ENCODE results near the gene CPT1B.
A peak's percentile ranks its signal among the peaks of the same experiment; 100 is the strongest.

The CPT1B gene

DNA sequence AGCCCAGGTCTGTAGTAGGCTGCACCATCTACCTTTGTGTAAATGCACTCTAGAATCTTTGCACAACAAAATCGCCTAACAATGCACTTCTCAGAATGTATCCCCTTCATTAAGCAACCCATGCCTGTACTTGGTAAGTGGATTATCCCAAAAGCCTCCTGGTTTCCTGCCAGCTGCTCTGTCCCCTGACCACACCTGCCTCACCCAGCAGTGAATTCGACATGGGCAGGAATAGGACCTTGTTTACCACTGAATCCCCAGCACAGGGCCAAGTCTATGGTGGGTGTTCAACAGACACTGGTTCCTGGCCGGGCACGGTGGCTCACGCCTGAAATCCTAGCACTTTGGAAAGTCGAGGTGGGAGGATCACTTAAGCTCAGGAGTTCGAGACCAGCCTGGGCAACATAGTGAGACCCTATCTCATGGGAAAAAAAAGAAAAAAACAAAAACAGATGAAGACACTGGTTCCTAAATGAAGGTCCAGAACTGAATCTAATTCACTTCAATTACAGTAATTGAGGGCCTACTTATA, 10.4 kb downstream of the CPT1B start:
- TF ChIP-seq TAF1 (IDR thresholded peaks at IDR 0.05; ENCODE audit: low read depth, low read length) (no peak), POLR2A (IDR thresholded peaks at IDR 0.05; ENCODE audit: low read depth, low read length) (no peak), SPI1 (IDR thresholded peaks at IDR 0.05; ENCODE audit: low read depth, low read length) (no peak), POU2F2 (IDR thresholded peaks at IDR 0.05; ENCODE audit: low read depth, low read length) (no peak), PAX5 (IDR thresholded peaks at IDR 0.05; ENCODE audit: insufficient read depth, low read length, severe bottlenecking) (no peak), POLR2AphosphoS5 (IDR thresholded peaks at IDR 0.05; ENCODE audit: low read depth, low read length) (no peak)
- DNase-seq (ENCODE audit: insufficient read length, low spot score): no peak
- no peak for FAIRE-seq

DNA sequence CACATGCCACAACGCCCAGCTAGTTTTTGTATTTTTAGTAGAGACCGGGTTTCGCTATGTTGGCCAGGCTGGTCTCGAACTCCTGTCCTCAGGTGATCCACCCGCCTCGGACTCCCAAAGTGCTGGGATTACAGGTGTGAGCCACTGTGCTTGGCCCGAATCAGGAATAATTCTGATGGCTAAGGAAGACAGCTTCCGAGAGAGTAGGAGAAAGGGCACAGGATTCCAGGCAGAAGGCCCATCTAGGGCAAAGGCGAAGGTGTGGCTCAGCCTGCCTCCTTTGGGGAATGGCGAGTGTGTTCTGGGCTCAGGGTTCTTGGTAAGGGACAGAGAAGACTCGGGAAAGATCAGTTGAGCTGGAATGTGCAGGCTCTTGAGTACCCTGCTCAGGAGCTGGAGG, 13.9 kb downstream of the CPT1B start:
- TF ChIP-seq POLR2AphosphoS5 (IDR thresholded peaks at IDR 0.05; ENCODE audit: low read depth, low read length): no peak
- no peak for TF ChIP-seq POU2F2 (IDR thresholded peaks at IDR 0.05; ENCODE audit: low read depth, low read length)
- no peak for TF ChIP-seq POLR2A (IDR thresholded peaks at IDR 0.05; ENCODE audit: low read depth, low read length)
- no peak for TF ChIP-seq TAF1 (IDR thresholded peaks at IDR 0.05; ENCODE audit: low read depth, low read length)
- no peak for TF ChIP-seq PAX5 (IDR thresholded peaks at IDR 0.05; ENCODE audit: insufficient read depth, low read length, severe bottlenecking)
- no peak for TF ChIP-seq SPI1 (IDR thresholded peaks at IDR 0.05; ENCODE audit: low read depth, low read length)
- DNase-seq (ENCODE audit: insufficient read length, low spot score) (no peak), FAIRE-seq (no peak)

DNA sequence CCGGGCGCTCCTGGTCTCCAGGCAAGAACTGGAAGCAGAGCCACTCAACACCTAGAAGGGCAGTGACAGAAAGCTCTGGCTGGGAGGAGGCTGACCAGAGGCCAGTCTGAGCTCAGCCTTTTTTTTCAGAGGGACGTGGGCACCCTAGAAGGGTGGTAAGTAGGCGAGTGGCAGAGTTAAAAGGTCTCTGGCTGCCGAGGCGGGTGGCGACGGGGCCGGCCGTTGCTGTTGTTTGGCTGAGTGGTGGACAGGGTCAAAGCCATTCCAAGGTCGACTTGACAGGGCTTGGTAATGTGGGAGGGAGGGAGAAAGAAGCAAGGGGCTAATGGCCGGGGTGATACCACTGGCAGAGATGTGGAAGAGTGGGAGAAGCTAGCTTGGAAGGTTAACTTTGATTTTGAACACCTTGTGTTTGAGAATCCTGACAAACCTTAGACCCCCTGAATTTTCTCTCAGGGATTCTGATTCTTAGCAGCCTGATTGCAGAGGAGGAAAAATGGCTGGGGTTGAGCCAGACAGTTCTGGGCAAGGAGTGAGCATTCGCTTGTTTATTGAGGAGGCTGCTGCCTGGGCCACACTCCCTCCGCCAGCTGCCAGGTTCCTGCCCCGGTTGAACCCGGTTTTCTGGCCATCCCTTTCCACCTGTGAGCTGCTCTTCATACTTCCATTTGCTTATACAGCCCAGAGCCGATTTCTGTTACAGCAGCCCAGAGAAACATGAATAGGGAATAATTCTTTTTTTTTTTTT, 14.6 kb downstream of the CPT1B start:
- peak; percentile 35 for FAIRE-seq
- TF ChIP-seq PAX5 (IDR thresholded peaks at IDR 0.05; ENCODE audit: insufficient read depth, low read length, severe bottlenecking) (no peak), POLR2AphosphoS5 (IDR thresholded peaks at IDR 0.05; ENCODE audit: low read depth, low read length) (no peak), SPI1 (IDR thresholded peaks at IDR 0.05; ENCODE audit: low read depth, low read length) (no peak), POLR2A (IDR thresholded peaks at IDR 0.05; ENCODE audit: low read depth, low read length) (no peak), TAF1 (IDR thresholded peaks at IDR 0.05; ENCODE audit: low read depth, low read length) (no peak), POU2F2 (IDR thresholded peaks at IDR 0.05; ENCODE audit: low read depth, low read length) (no peak)
- DNase-seq (ENCODE audit: insufficient read length, low spot score): no peak

DNA sequence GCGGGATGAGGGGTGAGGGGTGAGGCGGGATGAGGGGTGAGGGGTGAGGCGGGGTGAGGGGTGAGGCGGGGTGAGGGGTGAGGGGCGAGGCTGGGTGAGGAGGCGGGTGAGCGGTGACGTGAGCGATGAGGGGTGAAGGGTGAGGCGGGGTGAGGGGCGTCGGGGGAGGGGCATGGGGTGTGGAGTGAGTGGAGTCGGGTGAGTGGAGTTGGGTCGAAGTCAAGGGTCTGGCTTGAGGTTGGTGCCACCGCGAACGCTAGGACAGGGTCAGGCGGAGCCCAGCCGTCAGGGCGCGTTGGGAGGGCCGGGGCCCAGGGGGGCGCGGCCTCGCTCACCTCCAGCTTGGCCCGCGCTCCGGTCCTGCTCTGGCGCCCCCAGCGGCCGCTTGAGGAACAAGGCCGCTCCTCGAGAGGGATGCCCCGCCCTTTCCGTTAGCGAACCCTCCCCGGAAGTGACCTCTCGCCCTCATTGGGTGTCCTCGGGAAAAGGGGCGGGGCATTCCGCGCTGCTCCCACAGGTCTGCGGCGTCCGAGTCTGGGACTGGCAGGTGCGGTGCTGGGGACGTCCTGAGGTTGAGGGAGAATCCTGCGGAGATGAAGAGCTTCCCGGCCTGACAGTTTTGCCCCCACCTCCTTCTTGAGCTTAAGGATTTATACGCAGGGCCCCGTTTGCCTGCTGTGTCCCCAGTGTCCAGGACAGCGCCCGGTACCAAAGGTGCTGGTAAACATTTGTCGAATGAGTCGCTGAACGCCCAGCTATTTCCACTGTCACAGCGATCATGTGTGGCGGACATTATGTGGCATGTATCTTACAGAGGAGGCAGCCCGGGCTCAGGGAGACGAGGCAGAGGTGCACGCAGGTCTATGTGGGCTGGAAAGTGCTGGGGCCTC, 15.5 kb downstream of the CPT1B start, which contains the start of gene SYCE3:
Gene SYCE3, minus strand, starts transcription at position 397 of the 890 bp plus-strand sequence. CDS start 6,514 bp downstream, outside the sequence.
- FAIRE-seq (peak; percentile 98), DNase-seq (ENCODE audit: insufficient read length, low spot score) (peak; percentile 94)
- TF ChIP-seq POLR2AphosphoS5 (IDR thresholded peaks at IDR 0.05; ENCODE audit: low read depth, low read length) (no peak), PAX5 (IDR thresholded peaks at IDR 0.05; ENCODE audit: insufficient read depth, low read length, severe bottlenecking) (no peak), TAF1 (IDR thresholded peaks at IDR 0.05; ENCODE audit: low read depth, low read length) (no peak), POLR2A (IDR thresholded peaks at IDR 0.05; ENCODE audit: low read depth, low read length) (no peak; the same call in 1 of the 2 replicates), SPI1 (IDR thresholded peaks at IDR 0.05; ENCODE audit: low read depth, low read length) (no peak), POU2F2 (IDR thresholded peaks at IDR 0.05; ENCODE audit: low read depth, low read length) (no peak)

DNA sequence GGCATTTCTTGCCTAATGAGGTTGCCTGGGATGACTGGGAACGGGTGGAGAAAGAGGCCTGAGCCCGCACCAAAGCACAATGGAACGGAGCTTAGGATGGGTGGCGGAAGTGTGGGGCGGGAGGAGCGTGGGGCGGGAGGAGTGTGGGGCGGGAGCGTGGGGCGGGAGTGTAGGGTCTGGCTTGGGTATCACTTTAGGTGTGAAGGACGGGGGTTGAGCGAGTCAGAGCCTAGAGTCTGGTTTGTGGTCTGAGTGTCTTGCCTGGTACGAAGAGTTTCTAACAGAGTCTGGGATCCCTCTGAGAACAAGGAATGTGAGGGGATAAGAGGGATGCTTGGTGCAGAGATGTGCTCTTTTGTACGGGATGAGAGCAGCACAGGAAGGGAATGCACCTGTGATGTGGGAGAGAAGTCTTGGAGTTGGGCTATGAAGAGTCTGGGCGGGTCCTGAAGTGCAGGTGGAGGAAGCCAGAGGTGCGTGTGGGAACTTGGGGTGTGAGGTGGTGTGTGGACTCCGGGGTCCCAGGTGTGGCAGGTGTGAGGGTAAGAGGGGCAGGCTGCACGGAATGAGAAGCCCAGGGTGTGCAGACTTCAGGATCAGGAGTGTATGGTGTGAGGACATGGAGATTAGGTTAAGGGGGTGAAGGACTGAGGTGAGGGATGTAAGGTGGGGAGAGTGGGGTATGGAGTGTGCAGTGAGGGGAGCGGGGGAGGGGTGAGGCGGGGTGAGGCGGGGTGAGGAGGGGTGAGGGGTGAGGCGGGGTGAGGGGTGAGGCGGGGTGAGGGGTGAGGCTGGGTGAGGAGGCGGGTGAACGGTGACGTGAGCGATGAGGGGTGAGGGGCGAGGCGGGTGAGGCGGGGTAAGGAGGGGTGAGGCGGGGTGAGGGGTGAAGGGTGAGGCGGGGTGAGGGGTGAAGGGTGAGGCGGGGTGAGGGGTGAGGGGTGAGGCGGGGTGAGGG, 16.5 kb downstream of the CPT1B start:
- TF ChIP-seq PAX5 (IDR thresholded peaks at IDR 0.05; ENCODE audit: insufficient read depth, low read length, severe bottlenecking) (no peak), SPI1 (IDR thresholded peaks at IDR 0.05; ENCODE audit: low read depth, low read length) (no peak), POU2F2 (IDR thresholded peaks at IDR 0.05; ENCODE audit: low read depth, low read length) (no peak), TAF1 (IDR thresholded peaks at IDR 0.05; ENCODE audit: low read depth, low read length) (no peak), POLR2AphosphoS5 (IDR thresholded peaks at IDR 0.05; ENCODE audit: low read depth, low read length) (no peak), POLR2A (IDR thresholded peaks at IDR 0.05; ENCODE audit: low read depth, low read length) (no peak)
- FAIRE-seq (no peak), DNase-seq (ENCODE audit: insufficient read length, low spot score) (no peak)

DNA sequence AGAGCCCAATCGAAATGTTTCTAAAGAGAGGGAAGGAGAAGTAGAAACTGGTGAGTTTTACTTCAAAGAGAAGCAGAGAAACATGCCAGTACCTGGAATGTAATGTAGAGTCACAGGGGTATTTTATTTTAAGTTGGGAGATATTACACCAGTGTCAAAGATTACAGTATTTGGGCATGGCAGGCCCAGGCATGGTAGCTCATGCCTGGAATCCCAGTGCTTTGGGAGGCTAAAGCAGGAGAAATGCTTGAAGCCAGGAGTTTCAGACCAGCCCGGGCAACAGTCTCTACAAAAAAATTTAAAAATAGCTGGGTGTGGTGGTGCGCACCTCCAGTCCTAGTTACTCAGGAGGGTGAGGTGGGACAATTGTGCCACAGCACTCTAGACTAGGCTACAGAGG, 18.2 kb downstream of the CPT1B start:
- TF ChIP-seq POU2F2 (IDR thresholded peaks at IDR 0.05; ENCODE audit: low read depth, low read length): no peak
- TF ChIP-seq TAF1 (IDR thresholded peaks at IDR 0.05; ENCODE audit: low read depth, low read length): no peak
- TF ChIP-seq POLR2AphosphoS5 (IDR thresholded peaks at IDR 0.05; ENCODE audit: low read depth, low read length): no peak
- no peak for TF ChIP-seq PAX5 (IDR thresholded peaks at IDR 0.05; ENCODE audit: insufficient read depth, low read length, severe bottlenecking)
- no peak for TF ChIP-seq SPI1 (IDR thresholded peaks at IDR 0.05; ENCODE audit: low read depth, low read length)
- TF ChIP-seq POLR2A (IDR thresholded peaks at IDR 0.05; ENCODE audit: low read depth, low read length): no peak
- DNase-seq (ENCODE audit: insufficient read length, low spot score): no peak
- no peak for FAIRE-seq

DNA sequence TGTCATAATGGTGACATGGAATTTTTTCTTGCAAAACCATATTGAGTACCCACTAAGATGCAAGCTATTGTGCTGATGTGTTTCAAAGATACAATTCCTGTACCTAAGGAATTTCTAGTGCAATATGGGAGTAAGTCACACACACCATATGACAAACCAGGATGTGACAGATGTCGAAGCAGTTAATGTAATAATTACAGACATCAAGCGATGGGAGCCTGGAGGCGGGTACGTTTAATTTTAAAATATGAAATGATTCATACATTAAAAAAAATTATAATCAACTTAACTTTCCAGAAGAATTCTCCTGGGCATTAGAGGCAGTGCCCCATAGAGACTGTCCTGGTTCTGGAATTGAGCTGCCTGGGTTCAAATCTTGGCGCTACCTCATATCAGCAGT, 21.5 kb downstream of the CPT1B start:
- FAIRE-seq (no peak), DNase-seq (ENCODE audit: insufficient read length, low spot score) (no peak)
- TF ChIP-seq SPI1 (IDR thresholded peaks at IDR 0.05; ENCODE audit: low read depth, low read length): no peak
- TF ChIP-seq POLR2A (IDR thresholded peaks at IDR 0.05; ENCODE audit: low read depth, low read length): no peak
- no peak for TF ChIP-seq POLR2AphosphoS5 (IDR thresholded peaks at IDR 0.05; ENCODE audit: low read depth, low read length)
- TF ChIP-seq POU2F2 (IDR thresholded peaks at IDR 0.05; ENCODE audit: low read depth, low read length): no peak
- no peak for TF ChIP-seq TAF1 (IDR thresholded peaks at IDR 0.05; ENCODE audit: low read depth, low read length)
- no peak for TF ChIP-seq PAX5 (IDR thresholded peaks at IDR 0.05; ENCODE audit: insufficient read depth, low read length, severe bottlenecking)

DNA sequence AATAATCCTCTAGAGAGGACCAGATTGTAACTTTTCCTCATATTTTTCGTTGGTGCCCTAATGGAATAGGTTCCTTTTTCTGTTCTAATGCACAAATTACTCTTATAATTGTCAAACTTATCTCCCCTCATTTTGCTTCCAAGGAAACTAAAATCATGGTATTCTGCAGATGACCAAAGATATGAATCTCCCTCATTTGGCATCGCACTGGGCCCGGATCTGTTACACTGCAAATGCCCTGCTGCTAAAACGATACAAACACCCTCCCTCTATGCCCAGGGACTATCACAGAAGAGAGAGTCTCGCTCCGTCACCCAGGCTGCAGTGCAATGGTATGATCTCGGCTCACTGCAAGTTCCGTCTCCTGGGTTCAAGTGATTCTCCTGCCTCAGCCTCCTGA, 24.9 kb downstream of the CPT1B start:
- TF ChIP-seq SPI1 (IDR thresholded peaks at IDR 0.05; ENCODE audit: low read depth, low read length) (no peak), POLR2A (IDR thresholded peaks at IDR 0.05; ENCODE audit: low read depth, low read length) (no peak), POU2F2 (IDR thresholded peaks at IDR 0.05; ENCODE audit: low read depth, low read length) (no peak), TAF1 (IDR thresholded peaks at IDR 0.05; ENCODE audit: low read depth, low read length) (no peak), POLR2AphosphoS5 (IDR thresholded peaks at IDR 0.05; ENCODE audit: low read depth, low read length) (no peak), PAX5 (IDR thresholded peaks at IDR 0.05; ENCODE audit: insufficient read depth, low read length, severe bottlenecking) (no peak)
- DNase-seq (ENCODE audit: insufficient read length, low spot score): no peak
- FAIRE-seq: no peak
